H9 (cell line): ENCODE measurements around the gene SLC9A9. TPM values are rescaled to one million over a fixed set of nuclear protein-coding genes. Genes with fewer than 3 reads are reported as not detected.

Source experiments
- DNase-seq: peaks from one replicate; pipeline ENCODE4 v3.0.0-alpha.2; 2017
- H2AFZ ChIP-seq: one replicate; pipeline ENCODE4 v1.6.1; 2013; ENCODE audit warnings: mild to moderate bottlenecking, low read length, control low read depth, moderate library complexity
- H2AK5ac ChIP-seq: 2 replicates; pipeline ENCODE4 v1.6.1; 2013; ENCODE audit warnings: low read length, control low read depth, mixed read lengths; ENCODE audit not compliant: insufficient read length
- H2BK120ac ChIP-seq: one replicate; pipeline ENCODE4 v1.6.1; 2013; ENCODE audit warnings: low read depth, mild to moderate bottlenecking, low read length, control low read depth, inconsistent platforms; ENCODE audit not compliant: poor library complexity, severe bottlenecking
- H2BK12ac ChIP-seq: 2 replicates; pipeline ENCODE4 v1.6.1; 2013; ENCODE audit warnings: low read length, control low read depth, mixed read lengths, low read depth; ENCODE audit not compliant: insufficient read length
- H2BK15ac ChIP-seq: 2 replicates; pipeline ENCODE4 v1.6.1; 2013; ENCODE audit warnings: low read depth, low read length, control low read depth
- H2BK20ac ChIP-seq: one replicate; pipeline ENCODE4 v1.6.1; 2013; ENCODE audit warnings: low read depth, mild to moderate bottlenecking, low read length, control low read depth, inconsistent platforms; ENCODE audit not compliant: poor library complexity, severe bottlenecking
- H2BK5ac ChIP-seq: 2 replicates; pipeline ENCODE4 v1.6.1; 2013; ENCODE audit warnings: low read length, control low read depth, mixed read lengths; ENCODE audit not compliant: insufficient read length
- H3K14ac ChIP-seq: 2 replicates; pipeline ENCODE4 v1.6.1; 2013; ENCODE audit warnings: low read length, control low read depth; ENCODE audit not compliant: insufficient read depth
- H3K18ac ChIP-seq: 2 replicates; pipeline ENCODE4 v1.6.1; 2013; ENCODE audit warnings: low read depth, mild to moderate bottlenecking, mixed read lengths, low read length, control low read depth; ENCODE audit not compliant: insufficient read length
- H3K23ac ChIP-seq: 2 replicates; pipeline ENCODE4 v1.6.1; 2013; ENCODE audit warnings: low read length, control low read depth, mixed read lengths, low read depth; ENCODE audit not compliant: insufficient read length
- H3K23me2 ChIP-seq: 2 replicates; pipeline ENCODE4 v1.6.1; 2013; ENCODE audit warnings: low read depth, mild to moderate bottlenecking, mixed read lengths, low read length, control low read depth; ENCODE audit not compliant: insufficient read length, poor library complexity, severe bottlenecking
- H3K27ac ChIP-seq: 2 replicates; pipeline ENCODE4 v1.5.1; 2013; ENCODE audit warnings: low read length, control low read depth, mixed read lengths, low read depth; ENCODE audit not compliant: insufficient read length
- H3K27me3 ChIP-seq: 2 replicates; pipeline ENCODE4 v1.6.1; 2013; ENCODE audit warnings: low read length, control low read depth, inconsistent platforms; ENCODE audit not compliant: insufficient read depth
- H3K4ac ChIP-seq: 2 replicates; pipeline ENCODE4 v1.6.1; 2013; ENCODE audit warnings: low read depth, mild to moderate bottlenecking, control low read depth, inconsistent platforms, low read length, moderate library complexity
- H3K4me1 ChIP-seq: 2 replicates; pipeline ENCODE4 v1.6.1; 2013; ENCODE audit warnings: low read length, control low read depth, inconsistent platforms; ENCODE audit not compliant: insufficient read depth
- H3K4me2 ChIP-seq: 2 replicates; pipeline ENCODE4 v1.6.1; 2013; ENCODE audit warnings: low read length, control low read depth, mixed read lengths; ENCODE audit not compliant: insufficient read length, insufficient read depth
- H3K56ac ChIP-seq: 2 replicates; pipeline ENCODE4 v1.6.1; 2013; ENCODE audit warnings: low read depth, mild to moderate bottlenecking, mixed read lengths, low read length, control low read depth; ENCODE audit not compliant: insufficient read length
- H3K79me1 ChIP-seq: 2 replicates; pipeline ENCODE4 v1.6.1; 2013; ENCODE audit warnings: low read depth, mild to moderate bottlenecking, moderate library complexity, low read length, control low read depth, inconsistent platforms; ENCODE audit not compliant: insufficient read depth, poor library complexity, severe bottlenecking
- H3K79me2 ChIP-seq: 2 replicates; pipeline ENCODE4 v1.6.1; 2013; ENCODE audit warnings: low read length, control low read depth, inconsistent platforms; ENCODE audit not compliant: insufficient read depth
- H3K9ac ChIP-seq: 2 replicates; pipeline ENCODE4 v1.6.1; 2013; ENCODE audit warnings: low read length, control low read depth, mixed read lengths; ENCODE audit not compliant: insufficient read length; ENCODE audit errors: extremely low read depth
- H3K9me3 ChIP-seq: one replicate; pipeline ENCODE4 v1.6.1; 2013; ENCODE audit warnings: low read depth, low read length, inconsistent platforms; ENCODE audit not compliant: control insufficient read depth
- H3T11ph ChIP-seq: one replicate; pipeline ENCODE4 v1.6.1; 2013; ENCODE audit warnings: mild to moderate bottlenecking, low read length, control low read depth, inconsistent platforms
- H4K20me1 ChIP-seq: one replicate; pipeline ENCODE4 v1.6.1; 2013; ENCODE audit not compliant: control insufficient read depth, insufficient read length, insufficient read depth
- H4K5ac ChIP-seq: 2 replicates; pipeline ENCODE4 v1.6.1; 2013; ENCODE audit warnings: low read depth, mild to moderate bottlenecking, mixed read lengths, low read length, control low read depth; ENCODE audit not compliant: insufficient read length
- H4K8ac ChIP-seq: replicated peaks from 2 replicates; pipeline ENCODE4 v1.6.1; 2013; ENCODE audit warnings: low read length, control low read depth, mixed read lengths, low read depth; ENCODE audit not compliant: insufficient read length
- H4K91ac ChIP-seq: 2 replicates; pipeline ENCODE4 v1.6.1; 2013; ENCODE audit warnings: low read depth, mild to moderate bottlenecking, moderate library complexity, mixed read lengths, low read length, control low read depth; ENCODE audit not compliant: insufficient read length
- H3K27ac Mint-ChIP-seq, 3 experiments: 2 replicates in 2 of 3; 3 replicates in 1 of 3; pipeline ENCODE4 v1.8.0; 2020 to 2021; ENCODE audit warnings: mixed read lengths in 3 of 3, mild to moderate bottlenecking in 1 of 3, moderate library complexity in 1 of 3
- H3K27me3 Mint-ChIP-seq: 2 replicates; pipeline ENCODE4 v1.8.0; 2021; ENCODE audit warnings: low read depth, mild to moderate bottlenecking, moderate library complexity, mixed read lengths
- H3K36me3 Mint-ChIP-seq, 3 experiments: 2 replicates in 2 of 3; 3 replicates in 1 of 3; pipeline ENCODE4 v1.8.0; 2020 to 2021; ENCODE audit warnings: low read depth in 3 of 3, mixed read lengths in 3 of 3; ENCODE audit not compliant: insufficient read depth in 1 of 3
- H3K4me1 Mint-ChIP-seq, 2 experiments: 2 replicates each; pipeline ENCODE4 v1.8.0; 2020; ENCODE audit warnings: mixed read lengths in 2 of 2
- H3K4me3 Mint-ChIP-seq, 2 experiments: 2 replicates in 1 of 2; 3 replicates in 1 of 2; pipeline ENCODE4 v1.8.0; 2020 to 2021; ENCODE audit warnings: mild to moderate bottlenecking in 2 of 2, mixed read lengths in 2 of 2, moderate library complexity in 1 of 2
- H3K9me3 Mint-ChIP-seq, 2 experiments: 2 replicates in 1 of 2; 3 replicates in 1 of 2; pipeline ENCODE4 v1.8.0; 2020; ENCODE audit warnings: mild to moderate bottlenecking in 2 of 2, mixed read lengths in 2 of 2, moderate library complexity in 1 of 2
- WGBS: extraction: QIAGEN DNeasy Blood & Tissue Kit; methylation state at CpG from one replicate; pipeline ENCODE4 v1.1.7; 2013; ENCODE audit warnings: missing lambda C conversion rate, low lambda C conversion rate, mixed read lengths; ENCODE audit not compliant: insufficient read length; ENCODE audit errors: extremely low coverage; 5-methylcytosine and 5-hydroxymethylcytosine counted together
- total RNA-seq: library from RNA; stranded (reverse); gene quantifications from 2 replicates; pipeline ENCODE4 v1.2.1, GENCODE V29; 2021
- TF ChIP-seq, protein P1 (sequence below): fragments of 200-600 bp; sonication (generic); conservative IDR thresholded peaks from 3 replicates; pipeline ENCODE4 v1.8.0; 2021; ENCODE audit warnings: antibody characterized with exemption, mild to moderate bottlenecking

The SLC9A9 gene
- total RNA-seq, 1 experiment from 2014 or later, result 0.35 TPM

DNA sequence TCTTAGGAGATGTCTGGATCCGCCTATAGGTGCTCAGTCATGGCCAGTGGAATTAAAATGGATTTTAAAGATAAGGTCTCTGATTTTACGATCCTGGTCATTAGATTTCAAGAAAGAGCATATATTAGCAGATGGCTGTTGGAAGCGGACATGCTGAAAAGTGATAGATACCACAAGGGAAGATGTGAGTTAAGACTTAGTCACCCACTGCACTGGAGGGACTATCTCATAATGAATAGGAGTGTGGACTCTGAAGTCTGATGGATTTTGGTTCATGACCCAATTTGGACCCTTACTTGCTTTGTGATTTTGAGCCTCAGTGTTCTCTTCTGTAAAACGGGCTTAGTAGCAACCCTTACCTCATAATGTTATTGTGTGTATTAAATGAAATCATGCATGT lies 514.0 kb downstream of the SLC9A9 start:
- no peak overlapping the region for H4K5ac ChIP-seq
- H3K18ac ChIP-seq, result no peak overlapping the region
- Mint-ChIP-seq H3K27me3 (no peaks in the 10 kb centered on the region), H3K36me3 (no peaks in the 10 kb centered on the region), H3K27ac (no peak overlapping the region), H3K4me3 (no peak overlapping the region), H3K4me1 (peaks cover 5 to 12% of the 10 kb centered on the region in 2 experiments), H3K9me3 (peaks cover 0 to 2% of the 10 kb centered on the region in 2 experiments; a peak in 1 of 5 replicates)
- no peak overlapping the region for H2AFZ ChIP-seq
- H4K91ac ChIP-seq, result no peak overlapping the region
- no peak overlapping the region for H3K9ac ChIP-seq
- H2BK20ac ChIP-seq, result no peak overlapping the region
- no peak overlapping the region for H3K4ac ChIP-seq
- H2AK5ac ChIP-seq, result no peak overlapping the region
- H3K79me1 ChIP-seq, result no peaks in the 10 kb centered on the region
- H3K56ac ChIP-seq, result no peak overlapping the region
- peaks cover 3% of the 10 kb centered on the region; the same call in 1 of the 2 replicates for H3K4me1 ChIP-seq
- no peak overlapping the region for H3T11ph ChIP-seq
- H2BK5ac ChIP-seq, result no peak overlapping the region
- no peak overlapping the region for H3K27ac ChIP-seq
- H3K14ac ChIP-seq, result no peak overlapping the region
- H3K23me2 ChIP-seq, result no peaks in the 10 kb centered on the region
- H3K9me3 ChIP-seq, result no peaks in the 10 kb centered on the region
- TF ChIP-seq, protein P1, sequence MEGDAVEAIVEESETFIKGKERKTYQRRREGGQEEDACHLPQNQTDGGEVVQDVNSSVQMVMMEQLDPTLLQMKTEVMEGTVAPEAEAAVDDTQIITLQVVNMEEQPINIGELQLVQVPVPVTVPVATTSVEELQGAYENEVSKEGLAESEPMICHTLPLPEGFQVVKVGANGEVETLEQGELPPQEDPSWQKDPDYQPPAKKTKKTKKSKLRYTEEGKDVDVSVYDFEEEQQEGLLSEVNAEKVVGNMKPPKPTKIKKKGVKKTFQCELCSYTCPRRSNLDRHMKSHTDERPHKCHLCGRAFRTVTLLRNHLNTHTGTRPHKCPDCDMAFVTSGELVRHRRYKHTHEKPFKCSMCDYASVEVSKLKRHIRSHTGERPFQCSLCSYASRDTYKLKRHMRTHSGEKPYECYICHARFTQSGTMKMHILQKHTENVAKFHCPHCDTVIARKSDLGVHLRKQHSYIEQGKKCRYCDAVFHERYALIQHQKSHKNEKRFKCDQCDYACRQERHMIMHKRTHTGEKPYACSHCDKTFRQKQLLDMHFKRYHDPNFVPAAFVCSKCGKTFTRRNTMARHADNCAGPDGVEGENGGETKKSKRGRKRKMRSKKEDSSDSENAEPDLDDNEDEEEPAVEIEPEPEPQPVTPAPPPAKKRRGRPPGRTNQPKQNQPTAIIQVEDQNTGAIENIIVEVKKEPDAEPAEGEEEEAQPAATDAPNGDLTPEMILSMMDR, result no peak
- no peak overlapping the region for H3K23ac ChIP-seq
- no peak overlapping the region for H2BK12ac ChIP-seq
- H3K4me2 ChIP-seq, result no peak overlapping the region
- no peak overlapping the region for H2BK15ac ChIP-seq
- no peak overlapping the region for H2BK120ac ChIP-seq
- no peaks in the 10 kb centered on the region for H4K20me1 ChIP-seq
- H4K8ac ChIP-seq, result no peak overlapping the region
- H3K79me2 ChIP-seq, result no peaks in the 10 kb centered on the region
- no CpG with 5 or more reads among the region's 4 CpGs for WGBS
- no peaks in the 10 kb centered on the region for H3K27me3 ChIP-seq
- no peak for DNase-seq
